GM18873 (cell line): Measurements from ENCODE around the gene NRP1.

Experiments used
- ATAC-seq: cut with Tn5 transposase; IDR thresholded peaks from one replicate; pipeline ENCODE4 v1.9.1; 2021; ENCODE audit warnings: mild to moderate bottlenecking, moderate library complexity, moderate number of reproducible peaks; ENCODE audit not compliant: unreplicated experiment, low FRiP score

The NRP1 gene

GRCh38 chr10:33352175-33352574, 17.7 kb upstream of the NRP1 start:
- ATAC-seq: no peak

- no peak for ATAC-seq
Observed at GRCh38 chr10:33350041-33350440, 15.6 kb upstream of the NRP1 start.

GRCh38 chr10:33349268-33349667, 14.8 kb upstream of the NRP1 start:
- no peak for ATAC-seq

GRCh38 chr10:33347211-33347610, 12.7 kb upstream of the NRP1 start:
- ATAC-seq: no peak

GRCh38 chr10:33345236-33345635, 10.8 kb upstream of the NRP1 start:
- ATAC-seq: no peak

- no peak for ATAC-seq
Observed at GRCh38 chr10:33344676-33345075, 10.2 kb upstream of the NRP1 start.

- ATAC-seq: no peak
Observed at GRCh38 chr10:33341637-33342036, 7.2 kb upstream of the NRP1 start.

- no peak for ATAC-seq
Observed at GRCh38 chr10:33337326-33337957, 3.0 kb upstream of the NRP1 start.

GRCh38 chr10:33336582-33337325, 2.3 kb upstream of the NRP1 start:
- ATAC-seq: no peak

GRCh38 chr10:33335801-33336581, 1.5 kb upstream of the NRP1 start:
- ATAC-seq: no peak

GRCh38 chr10:33335551-33335800, 1.0 kb upstream of the NRP1 start:
- no peak for ATAC-seq

- no peak for ATAC-seq
Observed at GRCh38 chr10:33334805-33335550, 511 bp upstream of the NRP1 start.

- ATAC-seq: no peak
Observed at GRCh38 chr10:33333260-33334101, 986 bp downstream of the NRP1 start.

- no peak for ATAC-seq
Observed at GRCh38 chr10:33332183-33333065, 2.0 kb downstream of the NRP1 start.

- ATAC-seq: no peak
Observed at GRCh38 chr10:33331379-33331694, 3.1 kb downstream of the NRP1 start.

GRCh38 chr10:33330543-33331378, 3.7 kb downstream of the NRP1 start:
- ATAC-seq: no peak

GRCh38 chr10:33329178-33329577, 5.3 kb downstream of the NRP1 start:
- no peak for ATAC-seq

GRCh38 chr10:33328253-33328652, 6.2 kb downstream of the NRP1 start:
- no peak for ATAC-seq

- ATAC-seq: no peak
Observed at GRCh38 chr10:33327751-33328150, 6.7 kb downstream of the NRP1 start.
